Cardiac fibroblast (primary cell): ENCODE results near the gene YTHDF2.
A peak's percentile ranks its signal among the peaks of the same experiment; 100 is the strongest.
"Not testable (repeated sequence)": the region's sequence is repeated elsewhere in the genome, so short reads cannot be mapped to it uniquely, and the experiment has no call there.

Experiments used
- DNase-seq, 2 donors: peaks; one replicate each; pipeline versions ENCODE4 v3.0.0 to v3.0.0-alpha.2; 2010; ENCODE audit warnings: low read depth in 2 of 2
- H3K4me3 ChIP-seq, 2 donors: replicated peaks in 1 of 2; 1 replicate in 1 of 2; 2 replicates in 1 of 2; pipeline ENCODE4 v1.5.1; 2011; ENCODE audit warnings: low read depth in 2 of 2, low read length in 2 of 2, mild to moderate bottlenecking in 2 of 2, moderate library complexity in 1 of 2
- TF ChIP-seq, protein P1 (sequence below): IDR thresholded peaks from one replicate; pipeline ENCODE4 v1.5.1; 2011; ENCODE audit warnings: low read depth, mild to moderate bottlenecking, low read length, inconsistent platforms

Gene YTHDF2

DNA sequence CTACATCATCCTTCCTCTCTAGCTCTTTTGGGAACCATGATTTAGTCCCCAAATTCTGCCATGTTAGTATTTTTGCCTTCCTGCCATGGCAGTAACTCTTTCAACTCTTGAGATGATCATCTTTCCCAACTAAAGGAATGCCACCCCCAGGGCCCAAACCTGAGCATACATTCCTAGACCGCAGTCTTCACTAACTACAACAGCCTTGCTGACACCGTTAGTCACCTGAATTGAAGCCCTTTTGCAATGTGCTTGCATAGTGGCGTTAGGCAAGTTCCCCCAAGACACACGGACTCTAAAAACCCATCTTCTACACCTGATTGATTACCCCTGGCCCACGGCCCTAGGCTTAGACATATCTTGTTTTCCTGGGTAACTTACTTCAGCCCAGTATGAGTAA, 16.4 kb upstream of the YTHDF2 start:
- no peak for DNase-seq
- TF ChIP-seq, protein P1, sequence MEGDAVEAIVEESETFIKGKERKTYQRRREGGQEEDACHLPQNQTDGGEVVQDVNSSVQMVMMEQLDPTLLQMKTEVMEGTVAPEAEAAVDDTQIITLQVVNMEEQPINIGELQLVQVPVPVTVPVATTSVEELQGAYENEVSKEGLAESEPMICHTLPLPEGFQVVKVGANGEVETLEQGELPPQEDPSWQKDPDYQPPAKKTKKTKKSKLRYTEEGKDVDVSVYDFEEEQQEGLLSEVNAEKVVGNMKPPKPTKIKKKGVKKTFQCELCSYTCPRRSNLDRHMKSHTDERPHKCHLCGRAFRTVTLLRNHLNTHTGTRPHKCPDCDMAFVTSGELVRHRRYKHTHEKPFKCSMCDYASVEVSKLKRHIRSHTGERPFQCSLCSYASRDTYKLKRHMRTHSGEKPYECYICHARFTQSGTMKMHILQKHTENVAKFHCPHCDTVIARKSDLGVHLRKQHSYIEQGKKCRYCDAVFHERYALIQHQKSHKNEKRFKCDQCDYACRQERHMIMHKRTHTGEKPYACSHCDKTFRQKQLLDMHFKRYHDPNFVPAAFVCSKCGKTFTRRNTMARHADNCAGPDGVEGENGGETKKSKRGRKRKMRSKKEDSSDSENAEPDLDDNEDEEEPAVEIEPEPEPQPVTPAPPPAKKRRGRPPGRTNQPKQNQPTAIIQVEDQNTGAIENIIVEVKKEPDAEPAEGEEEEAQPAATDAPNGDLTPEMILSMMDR = no peak
- H3K4me3 ChIP-seq = no peak overlapping the region

DNA sequence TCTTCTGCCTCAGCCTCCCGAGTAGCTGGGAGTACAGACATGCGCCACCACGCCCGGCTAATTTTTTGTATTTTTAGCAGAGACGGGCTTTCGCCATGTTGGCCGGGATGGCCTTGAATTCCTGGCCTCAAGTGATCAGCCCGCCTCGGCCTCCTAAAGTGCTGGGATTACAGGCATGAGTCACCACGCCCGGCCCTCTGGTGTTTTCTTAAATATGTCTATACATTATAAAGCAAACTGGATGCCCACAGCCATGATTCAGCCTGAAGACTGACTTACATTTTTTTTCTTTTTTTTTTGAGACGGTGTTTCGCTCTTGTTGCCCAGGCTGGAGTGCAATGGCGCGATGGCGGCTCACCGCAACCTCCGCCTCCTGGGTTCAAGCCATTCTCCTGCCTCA, 14.8 kb upstream of the YTHDF2 start:
- H3K4me3 ChIP-seq = not testable (repeated sequence)
- peak in 1 of 2 donors; percentile 13 for DNase-seq

DNA sequence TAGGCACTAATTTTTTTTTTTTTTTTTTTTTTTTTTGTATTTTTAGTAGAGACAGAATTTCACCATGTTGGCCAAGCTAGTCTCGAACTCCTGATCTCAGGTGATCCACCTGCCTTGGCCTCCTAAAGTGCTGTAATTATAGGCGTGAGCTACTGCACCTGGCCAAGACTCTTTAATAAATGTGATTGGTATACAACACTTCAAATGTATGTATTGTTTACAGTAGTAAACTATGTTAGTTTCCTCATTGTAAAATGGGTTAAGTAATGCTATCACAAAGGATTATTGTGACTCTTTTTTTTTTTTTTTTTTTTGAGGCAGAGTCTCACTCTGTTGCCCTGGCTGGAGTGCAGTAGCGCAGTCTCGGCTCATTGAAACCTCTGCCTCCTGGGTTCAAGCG, 11.4 kb upstream of the YTHDF2 start:
- not testable (repeated sequence) for DNase-seq, H3K4me3 ChIP-seq

DNA sequence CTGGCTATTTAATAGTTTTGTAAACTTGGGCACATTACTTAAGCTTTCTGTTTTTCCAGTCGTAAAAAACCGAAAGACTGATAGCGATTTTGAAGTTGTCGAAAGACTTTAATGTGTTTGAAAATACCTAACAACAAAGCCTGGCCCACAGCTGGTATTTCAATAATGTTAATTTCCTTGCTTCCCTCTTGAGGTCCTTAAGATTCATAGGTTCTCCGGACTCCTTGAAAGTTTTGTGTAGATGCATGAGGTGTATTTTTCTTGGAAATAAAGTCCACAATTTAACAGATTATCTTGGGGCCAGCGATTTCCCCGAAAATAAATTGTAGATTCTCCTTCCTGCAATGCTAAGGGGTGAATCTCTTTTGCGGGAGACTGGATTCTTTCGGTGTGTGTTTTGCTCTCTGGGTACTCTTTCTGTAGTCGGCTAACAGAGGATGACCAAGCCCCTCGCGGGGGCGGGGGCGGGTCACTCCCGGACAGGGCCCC, 735 bp upstream of the YTHDF2 start:
- TF ChIP-seq, protein P1 = no peak
- peak overlapping the region; percentile 24 to 47 for H3K4me3 ChIP-seq
- no peak for DNase-seq

DNA sequence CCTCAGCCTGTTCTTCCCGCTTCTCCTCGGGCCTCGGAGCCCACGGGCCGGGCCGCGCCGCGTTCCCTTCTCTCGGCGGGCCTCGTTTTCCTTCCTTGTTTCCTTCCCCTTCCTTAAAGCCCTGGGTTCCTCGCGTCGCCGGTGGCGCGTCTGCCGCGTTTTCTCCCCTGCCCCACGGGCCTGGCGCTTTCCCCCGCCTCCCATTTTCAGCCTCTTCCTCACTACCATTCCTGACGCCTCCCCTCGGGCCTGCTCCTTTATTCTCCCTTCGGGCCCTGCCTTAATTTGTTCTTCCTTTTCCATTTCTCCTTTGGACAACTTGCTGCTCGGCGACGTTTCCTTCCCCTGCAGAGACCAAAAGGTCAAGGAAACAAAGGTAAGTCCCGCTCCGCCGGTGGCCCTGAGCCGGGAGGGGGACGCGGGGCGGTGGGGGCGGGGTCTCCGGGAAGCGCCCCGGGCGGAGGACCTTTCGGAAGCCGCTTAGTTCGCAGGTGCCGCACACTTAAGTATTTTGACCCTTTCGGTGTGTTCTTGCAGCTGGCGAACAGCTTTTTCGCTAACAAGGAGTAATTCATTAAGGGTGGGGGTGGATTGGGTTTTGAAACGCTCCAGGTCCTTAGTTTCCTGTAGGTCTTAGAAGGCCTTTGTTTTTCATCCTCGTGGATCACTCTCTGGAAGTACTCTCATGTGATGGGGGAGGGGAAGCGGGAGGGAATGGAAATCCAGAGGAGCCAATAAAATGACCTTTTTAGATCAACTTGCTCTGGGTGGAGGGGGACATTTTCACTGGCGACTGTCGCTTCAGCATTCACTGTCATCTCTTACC, 780 bp downstream of the YTHDF2 start:
- peak; percentile 54 to 58 for DNase-seq
- peak overlapping the region; percentile 78 to 81 for H3K4me3 ChIP-seq
- TF ChIP-seq, protein P1 = no peak

DNA sequence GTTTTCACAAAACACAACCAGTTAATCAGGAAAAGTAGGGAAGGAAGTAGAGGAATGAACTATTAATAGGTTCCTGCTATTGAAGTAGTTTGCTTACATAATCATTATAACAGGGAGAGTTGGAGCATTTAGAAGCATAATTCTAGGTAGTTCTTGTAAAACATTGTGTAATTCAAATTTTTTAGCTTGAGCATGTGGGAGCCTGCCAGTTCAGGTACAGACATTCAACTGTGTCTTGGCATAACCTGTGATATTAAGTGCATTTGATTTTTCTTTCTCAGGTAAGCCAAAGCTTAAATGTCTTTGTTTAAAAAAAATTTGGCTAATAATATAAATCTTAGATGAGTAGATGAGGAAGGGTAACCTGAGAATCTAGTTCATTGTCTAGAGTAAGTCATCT, 3.4 kb downstream of the YTHDF2 start:
- H3K4me3 ChIP-seq = no peak overlapping the region
- DNase-seq = no peak
- TF ChIP-seq, protein P1 = no peak

DNA sequence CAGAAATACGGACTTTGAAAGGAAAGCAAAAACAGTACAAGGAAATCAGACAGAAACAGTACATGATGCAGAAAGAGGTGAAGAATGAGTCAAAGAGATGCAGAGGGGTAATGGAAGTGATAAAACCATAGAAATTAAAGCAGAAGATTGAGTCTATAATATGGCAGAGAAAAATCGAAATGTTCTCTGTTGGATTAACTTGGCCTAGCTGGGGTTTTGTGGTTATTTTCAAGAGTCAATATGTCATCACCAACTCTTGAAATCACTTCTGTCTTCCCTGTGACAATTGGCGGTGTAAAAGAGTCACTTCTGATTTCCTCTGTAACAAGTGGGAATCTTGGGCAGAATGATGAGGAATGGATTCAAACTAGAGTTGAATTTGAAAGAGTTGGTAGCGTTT, 7.4 kb downstream of the YTHDF2 start:
- DNase-seq = no peak
- H3K4me3 ChIP-seq = no peak overlapping the region
- TF ChIP-seq, protein P1 = no peak

DNA sequence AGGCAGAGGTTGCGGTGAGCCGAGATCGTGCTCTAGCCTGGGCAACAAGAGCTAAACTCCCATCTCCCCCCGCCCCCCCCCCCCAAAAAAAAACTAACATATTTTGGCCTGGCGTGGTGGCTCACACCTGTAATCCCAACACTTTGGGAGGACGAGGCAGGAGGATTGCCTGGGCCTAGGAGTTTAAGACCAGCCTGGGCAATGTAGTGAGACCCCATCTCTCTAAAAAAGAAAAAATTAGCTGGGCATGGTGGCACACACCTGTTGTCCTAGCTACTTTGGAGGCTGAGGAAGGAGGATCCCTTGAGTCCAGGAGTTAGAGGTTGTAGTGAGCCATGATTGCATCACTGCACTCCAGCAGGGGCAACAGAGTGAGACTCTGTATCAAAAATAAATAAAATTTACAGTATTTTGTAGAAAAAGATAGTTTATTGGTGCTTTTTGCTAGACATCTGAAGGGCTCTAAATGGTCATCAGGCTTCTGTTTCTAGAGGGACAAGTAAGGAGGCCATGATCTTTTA, 9.0 kb downstream of the YTHDF2 start:
- H3K4me3 ChIP-seq = no peak overlapping the region
- TF ChIP-seq, protein P1 = no peak
- no peak for DNase-seq
